GM23338 (cell line): Measurements from ENCODE around the gene VARS2. TPM values are rescaled to one million over a fixed set of nuclear protein-coding genes. Genes with fewer than 3 reads are reported as not detected.

Experiments
- ATAC-seq: fragments of 200-7000 bp; cut with Tn5 transposase; 3 replicates; pipeline ENCODE4 v1.9.1; 2020
- DNase-seq: peaks from one replicate; pipeline ENCODE4 v3.0.0-alpha.2; 2015; ENCODE audit warnings: low spot score
- H2AFZ ChIP-seq: fragments of 200-600 bp; sonication (generic); 2 replicates; pipeline ENCODE4 v1.8.0; 2016; ENCODE audit warnings: antibody characterized with exemption, mild to moderate bottlenecking, moderate library complexity
- H3F3A ChIP-seq: fragments of 200-600 bp; sonication (generic); replicated peaks from 2 replicates; pipeline ENCODE4 v1.8.0; 2017; ENCODE audit warnings: antibody characterized with exemption, mixed run types, low read depth
- H3K27ac ChIP-seq: fragments of 200-600 bp; sonication (generic); 2 replicates; pipeline ENCODE4 v1.6.1; 2016; ENCODE audit warnings: low read depth
- H3K27me3 ChIP-seq: fragments of 200-600 bp; sonication (generic); 2 replicates; pipeline ENCODE4 v1.8.0; 2016; ENCODE audit warnings: mild to moderate bottlenecking, mixed run types, moderate library complexity; ENCODE audit not compliant: insufficient read depth
- H3K36me3 ChIP-seq: fragments of 200-600 bp; sonication (generic); 2 replicates; pipeline ENCODE4 v1.8.0; 2016; ENCODE audit warnings: mild to moderate bottlenecking; ENCODE audit not compliant: insufficient read depth
- H3K4me1 ChIP-seq: fragments of 200-600 bp; sonication (generic); 2 replicates; pipeline ENCODE4 v1.8.0; 2016; ENCODE audit warnings: mild to moderate bottlenecking, moderate library complexity; ENCODE audit not compliant: insufficient read depth
- H3K4me2 ChIP-seq: fragments of 200-600 bp; sonication (generic); 2 replicates; pipeline ENCODE4 v1.7.1; 2017; ENCODE audit warnings: mixed run types
- H3K4me3 ChIP-seq: fragments of 200-600 bp; sonication (generic); 2 replicates; pipeline ENCODE4 v1.6.1; 2016; ENCODE audit warnings: mixed run types
- H3K79me2 ChIP-seq: fragments of 200-600 bp; sonication (generic); replicated peaks from 2 replicates; pipeline ENCODE4 v1.8.0; 2017; ENCODE audit warnings: mild to moderate bottlenecking; ENCODE audit not compliant: insufficient read depth
- H3K9me2 ChIP-seq: fragments of 200-600 bp; sonication (generic); 2 replicates; pipeline ENCODE4 v1.8.0; 2017; ENCODE audit not compliant: insufficient read depth
- H4K20me1 ChIP-seq: fragments of 200-600 bp; sonication (generic); replicated peaks from 2 replicates; pipeline ENCODE4 v1.8.0; 2017; ENCODE audit warnings: mild to moderate bottlenecking; ENCODE audit not compliant: insufficient read depth
- H3K27ac Mint-ChIP-seq: 2 replicates; pipeline ENCODE4 v1.8.0; 2020; ENCODE audit warnings: inconsistent platforms, mild to moderate bottlenecking, moderate library complexity, mixed read lengths
- H3K27me3 Mint-ChIP-seq: 3 replicates; pipeline ENCODE4 v1.8.0; 2022; ENCODE audit warnings: low read depth, mild to moderate bottlenecking, moderate library complexity, mixed read lengths, inconsistent platforms; ENCODE audit not compliant: insufficient read depth, poor library complexity
- H3K36me3 Mint-ChIP-seq: 3 replicates; pipeline ENCODE4 v1.8.0; 2021; ENCODE audit warnings: low read depth, mild to moderate bottlenecking, inconsistent platforms, moderate library complexity, mixed read lengths
- H3K4me1 Mint-ChIP-seq: 3 replicates; pipeline ENCODE4 v1.8.0; 2020; ENCODE audit warnings: mild to moderate bottlenecking, inconsistent platforms, mixed read lengths
- H3K4me3 Mint-ChIP-seq: 3 replicates; pipeline ENCODE4 v1.8.0; 2021; ENCODE audit warnings: moderate library complexity, mild to moderate bottlenecking, inconsistent platforms, mixed read lengths
- H3K9me3 Mint-ChIP-seq: 3 replicates; pipeline ENCODE4 v1.8.0; 2020; ENCODE audit warnings: moderate library complexity, mild to moderate bottlenecking, inconsistent platforms, mixed read lengths
- CREB1 ChIP-seq: fragments of 250-450 bp; sonication (Bioruptor Pico); IDR thresholded peaks from 2 replicates; pipeline ENCODE4 v1.5.0; 2020; ENCODE audit warnings: low read depth, mild to moderate bottlenecking, moderate library complexity
- EZH2 ChIP-seq: fragments of 200-600 bp; sonication (generic); IDR thresholded peaks from one replicate; pipeline ENCODE4 v1.8.0; 2017; ENCODE audit warnings: antibody characterized with exemption, mild to moderate bottlenecking, low read depth; ENCODE audit not compliant: unreplicated experiment
- EZH2phosphoT487 ChIP-seq: fragments of 200-600 bp; sonication (generic); IDR thresholded peaks from one replicate; pipeline ENCODE4 v1.8.1; 2018; ENCODE audit warnings: antibody characterized with exemption; ENCODE audit not compliant: unreplicated experiment
- JUNB ChIP-seq: IDR thresholded peaks from one replicate; pipeline ENCODE4 v1.6.1; 2016; ENCODE audit warnings: antibody characterized with exemption; ENCODE audit not compliant: unreplicated experiment
- STAT1 ChIP-seq: IDR thresholded peaks from one replicate; pipeline ENCODE4 v1.6.1; 2016; ENCODE audit warnings: antibody characterized with exemption; ENCODE audit not compliant: unreplicated experiment
- ZNF114 ChIP-seq: fragments of 250-450 bp; sonication (Bioruptor Pico); IDR thresholded peaks from 2 replicates; pipeline ENCODE4 v1.5.0; 2020; ENCODE audit warnings: mild to moderate bottlenecking, moderate library complexity
- ZNF331 ChIP-seq: fragments of 250-450 bp; sonication (Bioruptor Pico); IDR thresholded peaks from 2 replicates; pipeline ENCODE4 v1.5.0; 2020; ENCODE audit warnings: low read depth, mild to moderate bottlenecking, moderate library complexity
- polyA plus RNA-seq: library from polyadenylated mRNA; unstranded; fragments of >200 nt; fragmentation: Nextera tagmentation; extraction: Ambion mirVana; gene quantifications from 2 replicates; pipeline ENCODE4 v1.2.1, GENCODE V29; 2016
- total RNA-seq: library from RNA; depleted of rRNA; stranded (reverse); fragments of >200 nt; shearing (Covaris generic); gene quantifications from 2 replicates; pipeline ENCODE4 v1.2.3, GENCODE V29; 2014
- TF ChIP-seq, protein P1 (sequence below): fragments of 250-450 bp; sonication (Bioruptor Pico); IDR thresholded peaks from 2 replicates; pipeline ENCODE4 v1.5.0; 2020; ENCODE audit warnings: mild to moderate bottlenecking, moderate library complexity
- TF ChIP-seq, protein P2 (sequence below), 2 experiments: fragments of 200-600 bp in 1 of 2; sonication (generic) in 1 of 2; conservative IDR thresholded peaks; 2 replicates each; pipeline versions ENCODE4 v1.5.1 to v1.6.1; 2016 to 2017; ENCODE audit warnings: antibody characterized with exemption in 2 of 2, low read depth in 2 of 2, mild to moderate bottlenecking in 2 of 2, moderate library complexity in 1 of 2

The VARS2 gene
- total and polyA plus RNA-seq, 2 experiments from 2014 or later: 13.7 to 36.4 TPM

DNA sequence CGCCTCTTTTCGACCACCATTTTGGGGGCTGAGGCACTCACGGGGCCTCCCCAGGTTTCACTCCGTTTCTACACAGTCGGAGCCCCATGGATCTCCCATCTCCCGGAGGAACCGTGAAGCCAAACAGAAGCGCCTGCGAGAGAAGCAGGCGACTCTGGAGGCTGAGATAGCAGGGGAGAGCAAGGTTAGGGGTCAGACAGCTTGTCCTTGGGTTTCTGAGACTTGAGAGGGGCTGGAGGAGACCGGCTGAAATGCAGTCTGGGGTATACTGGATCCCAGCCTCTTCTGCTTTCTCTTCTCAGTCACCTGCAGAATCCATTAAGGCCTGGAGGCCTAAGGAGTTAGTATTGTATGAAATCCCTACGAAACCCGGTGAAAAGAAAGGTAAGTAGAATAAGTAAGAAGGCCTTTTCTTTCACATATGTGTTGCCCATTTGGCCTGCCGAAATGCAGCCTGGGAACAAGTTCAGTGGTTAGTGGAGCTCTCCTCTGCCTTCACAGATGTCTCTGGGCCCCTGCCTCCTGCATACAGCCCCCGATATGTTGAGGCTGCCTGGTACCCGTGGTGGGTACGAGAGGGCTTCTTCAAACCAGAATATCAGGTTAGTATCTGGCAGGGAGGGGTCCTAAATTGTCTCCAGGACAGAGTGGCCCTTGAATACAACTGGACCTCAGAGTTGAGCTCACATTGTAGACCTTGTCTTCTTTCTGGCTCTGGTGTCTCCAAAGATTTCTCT lies 984 bp downstream of the VARS2 start:
- Histone ChIP-seq H3K4me2 (peak overlapping the region; percentile 97), H3K79me2 (no peaks in the 10 kb centered on the region), H3K4me1 (peaks cover 8% of the 10 kb centered on the region; the same call in 1 of the 2 replicates), H3K36me3 (peaks cover 7% of the 10 kb centered on the region; the same call in 1 of the 2 replicates), H3K27me3 (no peaks in the 10 kb centered on the region), H3K9me2 (no peaks in the 10 kb centered on the region), H4K20me1 (no peaks in the 10 kb centered on the region), H3K4me3 (peak overlapping the region; percentile 84), H2AFZ (peak overlapping the region; percentile 80; the same call in 1 of the 2 replicates), H3F3A (0 out of 2 replicates have a peak, but pooled peaks cover 17% of the 10 kb centered on the region), H3K27ac (no peak overlapping the region)
- peaks cover 17% of the 10 kb centered on the region for H3K27me3 Mint-ChIP-seq
- H3K4me3 Mint-ChIP-seq: peak overlapping the region; percentile 89
- H3K36me3 Mint-ChIP-seq: peaks cover 66% of the 10 kb centered on the region
- H3K4me1 Mint-ChIP-seq: peaks cover 15% of the 10 kb centered on the region; the same call in 2 of the 3 replicates
- DNase-seq (no peak), ATAC-seq (peak; percentile 8)
- TF ChIP-seq JUNB (no peak), EZH2 (no peak), STAT1 (no peak), ZNF331 (CRISPR knock-in tag) (no peak), EZH2phosphoT487 (no peak), CREB1 (no peak), ZNF114 (CRISPR knock-in tag) (no peak)
- TF ChIP-seq, protein P1, sequence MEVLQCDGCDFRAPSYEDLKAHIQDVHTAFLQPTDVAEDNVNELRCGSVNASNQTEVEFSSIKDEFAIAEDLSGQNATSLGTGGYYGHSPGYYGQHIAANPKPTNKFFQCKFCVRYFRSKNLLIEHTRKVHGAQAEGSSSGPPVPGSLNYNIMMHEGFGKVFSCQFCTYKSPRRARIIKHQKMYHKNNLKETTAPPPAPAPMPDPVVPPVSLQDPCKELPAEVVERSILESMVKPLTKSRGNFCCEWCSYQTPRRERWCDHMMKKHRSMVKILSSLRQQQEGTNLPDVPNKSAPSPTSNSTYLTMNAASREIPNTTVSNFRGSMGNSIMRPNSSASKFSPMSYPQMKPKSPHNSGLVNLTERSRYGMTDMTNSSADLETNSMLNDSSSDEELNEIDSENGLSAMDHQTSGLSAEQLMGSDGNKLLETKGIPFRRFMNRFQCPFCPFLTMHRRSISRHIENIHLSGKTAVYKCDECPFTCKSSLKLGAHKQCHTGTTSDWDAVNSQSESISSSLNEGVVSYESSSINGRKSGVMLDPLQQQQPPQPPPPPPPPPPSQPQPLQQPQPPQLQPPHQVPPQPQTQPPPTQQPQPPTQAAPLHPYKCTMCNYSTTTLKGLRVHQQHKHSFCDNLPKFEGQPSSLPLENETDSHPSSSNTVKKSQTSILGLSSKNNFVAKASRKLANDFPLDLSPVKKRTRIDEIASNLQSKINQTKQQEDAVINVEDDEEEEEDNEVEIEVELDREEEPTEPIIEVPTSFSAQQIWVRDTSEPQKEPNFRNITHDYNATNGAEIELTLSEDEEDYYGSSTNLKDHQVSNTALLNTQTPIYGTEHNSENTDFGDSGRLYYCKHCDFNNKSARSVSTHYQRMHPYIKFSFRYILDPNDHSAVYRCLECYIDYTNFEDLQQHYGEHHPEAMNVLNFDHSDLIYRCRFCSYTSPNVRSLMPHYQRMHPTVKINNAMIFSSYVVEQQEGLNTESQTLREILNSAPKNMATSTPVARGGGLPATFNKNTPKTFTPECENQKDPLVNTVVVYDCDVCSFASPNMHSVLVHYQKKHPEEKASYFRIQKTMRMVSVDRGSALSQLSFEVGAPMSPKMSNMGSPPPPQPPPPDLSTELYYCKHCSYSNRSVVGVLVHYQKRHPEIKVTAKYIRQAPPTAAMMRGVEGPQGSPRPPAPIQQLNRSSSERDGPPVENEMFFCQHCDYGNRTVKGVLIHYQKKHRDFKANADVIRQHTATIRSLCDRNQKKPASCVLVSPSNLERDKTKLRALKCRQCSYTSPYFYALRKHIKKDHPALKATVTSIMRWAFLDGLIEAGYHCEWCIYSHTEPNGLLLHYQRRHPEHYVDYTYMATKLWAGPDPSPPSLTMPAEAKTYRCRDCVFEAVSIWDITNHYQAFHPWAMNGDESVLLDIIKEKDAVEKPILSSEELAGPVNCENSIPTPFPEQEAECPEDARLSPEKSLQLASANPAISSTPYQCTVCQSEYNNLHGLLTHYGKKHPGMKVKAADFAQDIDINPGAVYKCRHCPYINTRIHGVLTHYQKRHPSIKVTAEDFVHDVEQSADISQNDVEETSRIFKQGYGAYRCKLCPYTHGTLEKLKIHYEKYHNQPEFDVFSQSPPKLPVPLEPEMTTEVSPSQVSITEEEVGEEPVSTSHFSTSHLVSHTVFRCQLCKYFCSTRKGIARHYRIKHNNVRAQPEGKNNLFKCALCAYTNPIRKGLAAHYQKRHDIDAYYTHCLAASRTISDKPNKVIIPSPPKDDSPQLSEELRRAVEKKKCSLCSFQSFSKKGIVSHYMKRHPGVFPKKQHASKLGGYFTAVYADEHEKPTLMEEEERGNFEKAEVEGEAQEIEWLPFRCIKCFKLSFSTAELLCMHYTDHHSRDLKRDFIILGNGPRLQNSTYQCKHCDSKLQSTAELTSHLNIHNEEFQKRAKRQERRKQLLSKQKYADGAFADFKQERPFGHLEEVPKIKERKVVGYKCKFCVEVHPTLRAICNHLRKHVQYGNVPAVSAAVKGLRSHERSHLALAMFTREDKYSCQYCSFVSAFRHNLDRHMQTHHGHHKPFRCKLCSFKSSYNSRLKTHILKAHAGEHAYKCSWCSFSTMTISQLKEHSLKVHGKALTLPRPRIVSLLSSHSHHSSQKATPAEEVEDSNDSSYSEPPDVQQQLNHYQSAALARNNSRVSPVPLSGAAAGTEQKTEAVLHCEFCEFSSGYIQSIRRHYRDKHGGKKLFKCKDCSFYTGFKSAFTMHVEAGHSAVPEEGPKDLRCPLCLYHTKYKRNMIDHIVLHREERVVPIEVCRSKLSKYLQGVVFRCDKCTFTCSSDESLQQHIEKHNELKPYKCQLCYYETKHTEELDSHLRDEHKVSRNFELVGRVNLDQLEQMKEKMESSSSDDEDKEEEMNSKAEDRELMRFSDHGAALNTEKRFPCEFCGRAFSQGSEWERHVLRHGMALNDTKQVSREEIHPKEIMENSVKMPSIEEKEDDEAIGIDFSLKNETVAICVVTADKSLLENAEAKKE (CRISPR knock-in tag): no peak
- TF ChIP-seq, protein P2, sequence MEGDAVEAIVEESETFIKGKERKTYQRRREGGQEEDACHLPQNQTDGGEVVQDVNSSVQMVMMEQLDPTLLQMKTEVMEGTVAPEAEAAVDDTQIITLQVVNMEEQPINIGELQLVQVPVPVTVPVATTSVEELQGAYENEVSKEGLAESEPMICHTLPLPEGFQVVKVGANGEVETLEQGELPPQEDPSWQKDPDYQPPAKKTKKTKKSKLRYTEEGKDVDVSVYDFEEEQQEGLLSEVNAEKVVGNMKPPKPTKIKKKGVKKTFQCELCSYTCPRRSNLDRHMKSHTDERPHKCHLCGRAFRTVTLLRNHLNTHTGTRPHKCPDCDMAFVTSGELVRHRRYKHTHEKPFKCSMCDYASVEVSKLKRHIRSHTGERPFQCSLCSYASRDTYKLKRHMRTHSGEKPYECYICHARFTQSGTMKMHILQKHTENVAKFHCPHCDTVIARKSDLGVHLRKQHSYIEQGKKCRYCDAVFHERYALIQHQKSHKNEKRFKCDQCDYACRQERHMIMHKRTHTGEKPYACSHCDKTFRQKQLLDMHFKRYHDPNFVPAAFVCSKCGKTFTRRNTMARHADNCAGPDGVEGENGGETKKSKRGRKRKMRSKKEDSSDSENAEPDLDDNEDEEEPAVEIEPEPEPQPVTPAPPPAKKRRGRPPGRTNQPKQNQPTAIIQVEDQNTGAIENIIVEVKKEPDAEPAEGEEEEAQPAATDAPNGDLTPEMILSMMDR (conservative IDR thresholded peaks at IDR 0.05; ENCODE audit: low read depth in 2 of 2): no peak
- H3K9me3 Mint-ChIP-seq: no peaks in the 10 kb centered on the region
- H3K27ac Mint-ChIP-seq: peak overlapping the region; percentile 90; the same call in 1 of the 2 replicates
